HEK293 (cell line): ENCODE measurements around the gene TTC31.

Source experiments
- AEBP2 ChIP-seq: fragments of 450-650 bp; formaldehyde crosslinking; IDR thresholded peaks from 2 replicates; pipeline ENCODE4 v1.5.1; 2016; ENCODE audit warnings: missing biosample characterization, missing genetic modification characterization, borderline replicate concordance
- BCL11A ChIP-seq: fragments of 450-650 bp; formaldehyde crosslinking; IDR thresholded peaks from 2 replicates; pipeline ENCODE4 v1.5.1; 2016; ENCODE audit warnings: low read depth, missing biosample characterization, missing genetic modification characterization
- GFI1B ChIP-seq: fragments of 450-650 bp; formaldehyde crosslinking; IDR thresholded peaks from 2 replicates; pipeline ENCODE4 v1.5.1; 2016; ENCODE audit warnings: missing biosample characterization, missing genetic modification characterization
- GLIS1 ChIP-seq: fragments of 450-650 bp; formaldehyde crosslinking; IDR thresholded peaks from 2 replicates; pipeline ENCODE4 v1.5.1; 2016; ENCODE audit warnings: missing biosample characterization, missing genetic modification characterization
- KLF16 ChIP-seq: fragments of 450-650 bp; formaldehyde crosslinking; IDR thresholded peaks from 2 replicates; pipeline ENCODE4 v1.5.1; 2017; ENCODE audit warnings: missing biosample characterization, missing genetic modification characterization
- MYNN ChIP-seq: fragments of 450-650 bp; formaldehyde crosslinking; IDR thresholded peaks from 2 replicates; pipeline ENCODE4 v1.5.1; 2016; ENCODE audit warnings: missing biosample characterization, missing genetic modification characterization, borderline replicate concordance
- PRDM6 ChIP-seq: fragments of 450-650 bp; formaldehyde crosslinking; IDR thresholded peaks from 2 replicates; pipeline ENCODE4 v1.5.1; 2017; ENCODE audit warnings: missing biosample characterization, missing genetic modification characterization
- REPIN1 ChIP-seq: fragments of 450-650 bp; formaldehyde crosslinking; IDR thresholded peaks from 2 replicates; pipeline ENCODE4 v1.5.1; 2017; ENCODE audit warnings: missing biosample characterization, missing genetic modification characterization, low read depth
- TCF7L2 ChIP-seq: IDR thresholded peaks from 2 replicates; pipeline ENCODE4 v1.6.1; 2011; ENCODE audit warnings: low read depth, mild to moderate bottlenecking, inconsistent platforms, low read length, moderate library complexity, borderline replicate concordance
- ZBTB10 ChIP-seq: fragments of 450-650 bp; formaldehyde crosslinking; IDR thresholded peaks from 2 replicates; pipeline ENCODE4 v1.5.1; 2016; ENCODE audit warnings: missing biosample characterization, missing genetic modification characterization
- ZBTB21 ChIP-seq: fragments of 450-650 bp; formaldehyde crosslinking; IDR thresholded peaks from 2 replicates; pipeline ENCODE4 v1.5.1; 2017; ENCODE audit warnings: missing biosample characterization, missing genetic modification characterization
- ZBTB7A ChIP-seq: fragments of 450-650 bp; formaldehyde crosslinking; IDR thresholded peaks from 2 replicates; pipeline ENCODE4 v1.5.1; 2016; ENCODE audit warnings: low read depth, missing biosample characterization, missing genetic modification characterization
- ZFHX2 ChIP-seq: fragments of 450-650 bp; formaldehyde crosslinking; conservative IDR thresholded peaks from 2 replicates; pipeline ENCODE4 v1.5.1; 2016; ENCODE audit warnings: missing biosample characterization, missing genetic modification characterization
- ZFP3 ChIP-seq: fragments of 450-650 bp; formaldehyde crosslinking; IDR thresholded peaks from 2 replicates; pipeline ENCODE4 v1.5.1; 2016; ENCODE audit warnings: low read depth, missing biosample characterization, missing genetic modification characterization
- ZNF114 ChIP-seq: fragments of 450-650 bp; formaldehyde crosslinking; IDR thresholded peaks from 2 replicates; pipeline ENCODE4 v1.5.0; 2017; ENCODE audit warnings: missing biosample characterization, missing genetic modification characterization
- ZNF174 ChIP-seq: fragments of 450-650 bp; formaldehyde crosslinking; IDR thresholded peaks from 2 replicates; pipeline ENCODE4 v1.5.0; 2017; ENCODE audit warnings: missing biosample characterization, mild to moderate bottlenecking, missing genetic modification characterization
- ZNF26 ChIP-seq: fragments of 450-650 bp; formaldehyde crosslinking; IDR thresholded peaks from 2 replicates; pipeline ENCODE4 v1.5.1; 2016; ENCODE audit warnings: missing biosample characterization, missing genetic modification characterization
- ZNF449 ChIP-seq: fragments of 450-650 bp; formaldehyde crosslinking; IDR thresholded peaks from 2 replicates; pipeline ENCODE4 v1.5.1; 2017; ENCODE audit warnings: missing biosample characterization, mild to moderate bottlenecking, missing genetic modification characterization, moderate library complexity
- ZNF530 ChIP-seq: fragments of 450-650 bp; formaldehyde crosslinking; IDR thresholded peaks from 2 replicates; pipeline ENCODE4 v1.5.1; 2016; ENCODE audit warnings: low read depth, missing biosample characterization, missing genetic modification characterization
- ZNF571 ChIP-seq: fragments of 450-650 bp; formaldehyde crosslinking; IDR thresholded peaks from 2 replicates; pipeline ENCODE4 v1.5.0; 2017; ENCODE audit warnings: missing biosample characterization, missing genetic modification characterization
- ZNF585B ChIP-seq: fragments of 450-650 bp; formaldehyde crosslinking; IDR thresholded peaks from 2 replicates; pipeline ENCODE4 v1.5.1; 2016; ENCODE audit warnings: missing biosample characterization, missing genetic modification characterization
- ZNF639 ChIP-seq: fragments of 450-650 bp; formaldehyde crosslinking; IDR thresholded peaks from 2 replicates; pipeline ENCODE4 v1.5.1; 2016; ENCODE audit warnings: missing biosample characterization, missing genetic modification characterization
- ZNF645 ChIP-seq: fragments of 450-650 bp; formaldehyde crosslinking; IDR thresholded peaks from 2 replicates; pipeline ENCODE4; 2016; ENCODE audit warnings: missing biosample characterization, missing genetic modification characterization
- ZNF660 ChIP-seq: fragments of 450-650 bp; IDR thresholded peaks from 2 replicates; pipeline ENCODE4 v1.5.1; 2018; ENCODE audit warnings: missing biosample characterization, mild to moderate bottlenecking, missing genetic modification characterization
- ZNF677 ChIP-seq: fragments of 450-650 bp; IDR thresholded peaks from 2 replicates; pipeline ENCODE4 v1.5.0; 2018; ENCODE audit warnings: missing biosample characterization, mild to moderate bottlenecking, missing genetic modification characterization, moderate library complexity
- ZNF707 ChIP-seq: fragments of 450-650 bp; formaldehyde crosslinking; IDR thresholded peaks from 2 replicates; pipeline ENCODE4 v1.5.1; 2016; ENCODE audit warnings: missing biosample characterization, missing genetic modification characterization
- ZNF747 ChIP-seq: fragments of 450-650 bp; formaldehyde crosslinking; IDR thresholded peaks from 2 replicates; pipeline ENCODE4 v1.5.1; 2016; ENCODE audit warnings: missing biosample characterization, missing genetic modification characterization
- ZSCAN16 ChIP-seq: fragments of 450-650 bp; formaldehyde crosslinking; IDR thresholded peaks from 2 replicates; pipeline ENCODE4 v1.5.1; 2016; ENCODE audit warnings: missing biosample characterization, missing genetic modification characterization
- ZSCAN23 ChIP-seq: fragments of 450-650 bp; formaldehyde crosslinking; IDR thresholded peaks from 2 replicates; pipeline ENCODE4 v1.5.1; 2016; ENCODE audit warnings: missing biosample characterization, missing genetic modification characterization

TTC31 gene

GRCh38 chr2:74507145-74507925 is 24.5 kb downstream of the TTC31 start, which contains the start of gene PCGF1 (continued):
- TF ChIP-seq ZNF449 (tag by site-specific recombination) (no peak), ZNF747 (tag by site-specific recombination) (no peak), REPIN1 (no peak), ZBTB21 (tag by site-specific recombination) (no peak), ZNF585B (tag by site-specific recombination) (peak; percentile 9; the same call in 1 of the 2 replicates), MYNN (tag by site-specific recombination) (no peak), ZNF530 (tag by site-specific recombination) (no peak), ZFP3 (tag by site-specific recombination) (no peak), ZFHX2 (peak; percentile 62), ZNF571 (tag by site-specific recombination) (no peak), AEBP2 (no peak), ZNF114 (tag by site-specific recombination) (no peak), ZNF26 (no peak), BCL11A (no peak), GFI1B (no peak), ZSCAN16 (no peak), TCF7L2 (no peak), ZNF639 (tag by site-specific recombination) (no peak), ZNF660 (tag by site-specific recombination) (no peak), PRDM6 (tag by site-specific recombination) (no peak), ZBTB7A (peak; percentile 66; the same call in 1 of the 2 replicates), ZNF174 (tag by site-specific recombination) (no peak), ZNF645 (tag by site-specific recombination) (no peak), ZSCAN23 (0 out of 2 replicates have a peak, but pooled peaks have one; percentile 22), GLIS1 (peak; percentile 92), ZNF707 (tag by site-specific recombination) (no peak), ZNF677 (no peak), KLF16 (no peak; the same call in 1 of the 2 replicates), ZBTB10 (tag by site-specific recombination) (peak; percentile 96)
